MM.1S (cell line): Measurements from ENCODE around the gene MYO16.

Experiments
- CTCF ChIP-seq: fragments of 300-600 bp; sonication (generic); IDR thresholded peaks from 2 replicates; pipeline ENCODE4 v1.5.1; 2016; ENCODE audit warnings: antibody characterized with exemption, low read length, mixed read lengths
- EZH2phosphoT487 ChIP-seq: fragments of 300-600 bp; sonication (generic); IDR thresholded peaks from 2 replicates; pipeline ENCODE4 v1.6.1; 2018; ENCODE audit warnings: antibody characterized with exemption, low read length

GRCh38 chr13:108957369-108958012 is 328.1 kb downstream of the MYO16 start:
- TF ChIP-seq EZH2phosphoT487: no peak
- no peak for TF ChIP-seq CTCF
